ENCODE data around the gene HLF.

GRCh38 chr17:55301521-55302406 lies 37.0 kb downstream of the HLF start:
- TF ChIP-seq POLR2AphosphoS5 (IDR thresholded peaks at IDR 0.05), result no peak
- no peak for TF ChIP-seq POLR2A (IDR thresholded peaks at IDR 0.05; ENCODE audit: low read depth)
